ENCODE data around the gene ZBP1.
A peak's percentile ranks its signal among the peaks of the same experiment; 100 is the strongest.

The ZBP1 gene

GRCh38 chr20:57658447-57658832, 38.2 kb upstream of the ZBP1 start:
- DNase-seq (ENCODE audit: low spot score) = no peak

GRCh38 chr20:57657535-57658446, 37.6 kb upstream of the ZBP1 start:
- DNase-seq (ENCODE audit: low spot score) = peak; percentile 14

- no peak for DNase-seq (ENCODE audit: low spot score)
Observed at GRCh38 chr20:57656821-57657534, 36.8 kb upstream of the ZBP1 start.

GRCh38 chr20:57656252-57656820, 36.1 kb upstream of the ZBP1 start:
- no peak for DNase-seq (ENCODE audit: low spot score)

GRCh38 chr20:57655809-57656155, 35.6 kb upstream of the ZBP1 start:
- no peak for DNase-seq (ENCODE audit: low spot score)

GRCh38 chr20:57654998-57655808, 35.0 kb upstream of the ZBP1 start:
- DNase-seq (ENCODE audit: low spot score) = no peak

- DNase-seq (ENCODE audit: low spot score) = peak; percentile 74
Observed at GRCh38 chr20:57654363-57654997, 34.3 kb upstream of the ZBP1 start.

- no peak for DNase-seq (ENCODE audit: low spot score)
Observed at GRCh38 chr20:57653910-57654309, 33.7 kb upstream of the ZBP1 start.

GRCh38 chr20:57653546-57653900, 33.3 kb upstream of the ZBP1 start:
- DNase-seq (ENCODE audit: low spot score) = no peak

- peak; percentile 45 for DNase-seq (ENCODE audit: low spot score)
Observed at GRCh38 chr20:57652606-57653545, 32.6 kb upstream of the ZBP1 start.

- no peak for DNase-seq (ENCODE audit: low spot score)
Observed at GRCh38 chr20:57651881-57652605, 31.8 kb upstream of the ZBP1 start.

- DNase-seq (ENCODE audit: low spot score) = no peak
Observed at GRCh38 chr20:57650756-57651483, 30.7 kb upstream of the ZBP1 start.

- no peak for DNase-seq (ENCODE audit: low spot score)
Observed at GRCh38 chr20:57650266-57650665, 30.0 kb upstream of the ZBP1 start.

GRCh38 chr20:57649617-57650015, 29.4 kb upstream of the ZBP1 start:
- DNase-seq (ENCODE audit: low spot score) = no peak

- no peak for DNase-seq (ENCODE audit: low spot score)
Observed at GRCh38 chr20:57648878-57649616, 28.8 kb upstream of the ZBP1 start.

- DNase-seq (ENCODE audit: low spot score) = no peak
Observed at GRCh38 chr20:57647933-57648785, 27.9 kb upstream of the ZBP1 start.
